CD4-positive, alpha-beta T cell treated with Interleukin-21 for 1 hour (primary cell): ENCODE results near the gene CDK6.

Experiments
- DNase-seq: peaks from one replicate; pipeline ENCODE4 v3.0.0-alpha.2; 2020

CDK6 gene

GRCh38 chr7:92634924-92635519, 201.4 kb downstream of the CDK6 start:
- peak; percentile 33 for DNase-seq

GRCh38 chr7:92634205-92634604, 202.2 kb downstream of the CDK6 start:
- DNase-seq: no peak

- peak; percentile 53 for DNase-seq
Observed at GRCh38 chr7:92633211-92633906, 203.0 kb downstream of the CDK6 start.

GRCh38 chr7:92632791-92633190, 203.6 kb downstream of the CDK6 start:
- DNase-seq: no peak

GRCh38 chr7:92631850-92632487, 204.4 kb downstream of the CDK6 start:
- DNase-seq: no peak

- no peak for DNase-seq
Observed at GRCh38 chr7:92631067-92631849, 205.1 kb downstream of the CDK6 start.

- no peak for DNase-seq
Observed at GRCh38 chr7:92629779-92630178, 206.6 kb downstream of the CDK6 start.

GRCh38 chr7:92627956-92628355, 208.4 kb downstream of the CDK6 start:
- no peak for DNase-seq

- no peak for DNase-seq
Observed at GRCh38 chr7:92626281-92626809, 210.0 kb downstream of the CDK6 start.

GRCh38 chr7:92625617-92626016, 210.8 kb downstream of the CDK6 start:
- DNase-seq: no peak

- DNase-seq: no peak
Observed at GRCh38 chr7:92624298-92624996, 211.9 kb downstream of the CDK6 start.

GRCh38 chr7:92623544-92623943, 212.8 kb downstream of the CDK6 start:
- no peak for DNase-seq

- DNase-seq: no peak
Observed at GRCh38 chr7:92622685-92623084, 213.7 kb downstream of the CDK6 start.

GRCh38 chr7:92622030-92622429, 214.3 kb downstream of the CDK6 start:
- DNase-seq: no peak

GRCh38 chr7:92621561-92622023, 214.8 kb downstream of the CDK6 start:
- DNase-seq: no peak

GRCh38 chr7:92621026-92621540, 215.3 kb downstream of the CDK6 start:
- peak; percentile 86 for DNase-seq

GRCh38 chr7:92615861-92616260, 220.5 kb downstream of the CDK6 start:
- DNase-seq: no peak

GRCh38 chr7:92614660-92615174, 221.7 kb downstream of the CDK6 start:
- DNase-seq: no peak

- no peak for DNase-seq
Observed at GRCh38 chr7:92613720-92614119, 222.7 kb downstream of the CDK6 start.

- no peak for DNase-seq
Observed at GRCh38 chr7:92613214-92613613, 223.2 kb downstream of the CDK6 start.

- no peak for DNase-seq
Observed at GRCh38 chr7:92612501-92612900, 223.9 kb downstream of the CDK6 start.

- DNase-seq: no peak
Observed at GRCh38 chr7:92611735-92612134, 224.6 kb downstream of the CDK6 start.
